Neural cell (in vitro differentiated cells): ENCODE results near the gene HAL. TPM values are rescaled to one million over a fixed set of nuclear protein-coding genes. Genes with fewer than 3 reads are reported as not detected.

ENCODE experiments used
- H2AFZ ChIP-seq: fragments of 200-600, 300-800 bp; sonication (generic), shearing (Covaris generic); 2 replicates; pipeline ENCODE4 v1.6.0; 2014; ENCODE audit warnings: low read depth, mild to moderate bottlenecking, antibody characterized with exemption, low read length, moderate library complexity
- H3F3A ChIP-seq: fragments of 200-600 bp; shearing (Covaris generic); 2 replicates; pipeline ENCODE4 v1.6.1; 2016; ENCODE audit warnings: mild to moderate bottlenecking, moderate library complexity, mixed read lengths, antibody characterized with exemption, low read length; ENCODE audit not compliant: insufficient read depth, poor library complexity, severe bottlenecking
- H3K27ac ChIP-seq: fragments of 200-600, 300-800 bp; sonication (generic), shearing (Covaris generic); 2 replicates; pipeline ENCODE4 v1.5.1; 2014; ENCODE audit warnings: mild to moderate bottlenecking, low read length, moderate library complexity
- H3K27me3 ChIP-seq: fragments of 300-800, 200-600 bp; sonication (generic), shearing (Covaris generic); 2 replicates; pipeline ENCODE4 v1.6.0; 2014; ENCODE audit warnings: mild to moderate bottlenecking, low read depth, low read length, moderate library complexity; ENCODE audit not compliant: insufficient read depth
- H3K36me3 ChIP-seq: fragments of 300-800, 200-600 bp; sonication (generic), shearing (Covaris generic); 2 replicates; pipeline ENCODE4 v1.5.1; 2014; ENCODE audit warnings: mild to moderate bottlenecking, antibody characterized with exemption, low read length, moderate library complexity; ENCODE audit not compliant: insufficient read depth
- H3K4me2 ChIP-seq: fragments of 300-800, 200-600 bp; sonication (generic), shearing (Covaris generic); 2 replicates; pipeline ENCODE4 v1.6.0; 2014; ENCODE audit warnings: mild to moderate bottlenecking, low read length
- H3K4me3 ChIP-seq: fragments of 300-800, 200-600 bp; sonication (generic), shearing (Covaris generic); 2 replicates; pipeline ENCODE4 v1.5.1; 2014; ENCODE audit warnings: mild to moderate bottlenecking, low read length, moderate library complexity
- H3K79me2 ChIP-seq: fragments of 200-600 bp; shearing (Covaris generic); replicated peaks from 2 replicates; pipeline ENCODE4 v1.6.0; 2014; ENCODE audit warnings: mild to moderate bottlenecking, low read length, moderate library complexity; ENCODE audit not compliant: insufficient read depth
- H3K9ac ChIP-seq: fragments of 300-800, 200-600 bp; sonication (generic), shearing (Covaris generic); 2 replicates; pipeline ENCODE4 v1.6.1; 2016; ENCODE audit warnings: mild to moderate bottlenecking, low read length, mixed read lengths
- H3K9me2 ChIP-seq: fragments of 200-600 bp; shearing (Covaris generic); 2 replicates; pipeline ENCODE4 v1.6.1; 2016; ENCODE audit warnings: mild to moderate bottlenecking, low read length, mixed read lengths; ENCODE audit not compliant: insufficient read depth
- H3K9me3 ChIP-seq: fragments of 200-600, 300-800 bp; sonication (generic), shearing (Covaris generic); 2 replicates; pipeline ENCODE4 v1.6.1; 2016; ENCODE audit warnings: mild to moderate bottlenecking, mixed run types, low read length, moderate library complexity, mixed read lengths
- H4K20me1 ChIP-seq: fragments of 200-600 bp; shearing (Covaris generic); 2 replicates; pipeline ENCODE4 v1.6.1; 2016; ENCODE audit warnings: mild to moderate bottlenecking, mixed run types; ENCODE audit not compliant: insufficient read depth
- EP300 ChIP-seq: fragments of 450-650 bp; conservative IDR thresholded peaks from 2 replicates; pipeline ENCODE4 v1.6.1; 2014; ENCODE audit warnings: antibody characterized with exemption, mild to moderate bottlenecking, moderate library complexity; ENCODE audit not compliant: poor library complexity, severe bottlenecking
- EZH2 ChIP-seq: fragments of 200-600, 300-800 bp; shearing (Covaris generic), sonication (generic); IDR thresholded peaks from 2 replicates; pipeline ENCODE4 v1.6.1; 2014; ENCODE audit warnings: antibody characterized with exemption, low read length, borderline replicate concordance, mild to moderate bottlenecking; ENCODE audit not compliant: insufficient read depth, poor library complexity, severe bottlenecking
- MXI1 ChIP-seq: fragments of 450-650 bp; conservative IDR thresholded peaks from 2 replicates; pipeline ENCODE4 v1.6.1; 2014; ENCODE audit warnings: antibody characterized with exemption, mild to moderate bottlenecking; ENCODE audit not compliant: poor library complexity, severe bottlenecking
- POLR2AphosphoS5 ChIP-seq: IDR thresholded peaks from 2 replicates; pipeline ENCODE4 v1.6.1; 2012
- RAD21 ChIP-seq: fragments of 450-650 bp; conservative IDR thresholded peaks from 2 replicates; pipeline ENCODE4 v1.6.1; 2014; ENCODE audit warnings: antibody characterized with exemption, mild to moderate bottlenecking, moderate library complexity
- SMC3 ChIP-seq: fragments of 450-650 bp; conservative IDR thresholded peaks from 2 replicates; pipeline ENCODE4 v1.6.1; 2014; ENCODE audit warnings: antibody characterized with exemption, mild to moderate bottlenecking, moderate library complexity; ENCODE audit not compliant: poor library complexity
- TAF1 ChIP-seq: IDR thresholded peaks from 2 replicates; pipeline ENCODE4 v1.6.1; 2012; ENCODE audit warnings: low read depth
- polyA plus RNA-seq: library from polyadenylated mRNA; depleted of rRNA; stranded (reverse); fragments of >200 nt; gene quantifications from 2 replicates; pipeline ENCODE4 v1.2.3, GENCODE V29; 2014
- TF ChIP-seq, protein P1 (sequence below): fragments of 450-650 bp; IDR thresholded peaks from 2 replicates; pipeline ENCODE4 v1.5.1; 2014; ENCODE audit warnings: antibody characterized with exemption, mild to moderate bottlenecking, moderate library complexity; ENCODE audit not compliant: poor library complexity, severe bottlenecking
- TF ChIP-seq, protein P2 (sequence below): IDR thresholded peaks from 2 replicates; pipeline ENCODE4 v1.6.1; 2012; ENCODE audit warnings: borderline replicate concordance

Gene HAL
- polyA plus RNA-seq, 1 donor from 2014 or later, result not detected

DNA sequence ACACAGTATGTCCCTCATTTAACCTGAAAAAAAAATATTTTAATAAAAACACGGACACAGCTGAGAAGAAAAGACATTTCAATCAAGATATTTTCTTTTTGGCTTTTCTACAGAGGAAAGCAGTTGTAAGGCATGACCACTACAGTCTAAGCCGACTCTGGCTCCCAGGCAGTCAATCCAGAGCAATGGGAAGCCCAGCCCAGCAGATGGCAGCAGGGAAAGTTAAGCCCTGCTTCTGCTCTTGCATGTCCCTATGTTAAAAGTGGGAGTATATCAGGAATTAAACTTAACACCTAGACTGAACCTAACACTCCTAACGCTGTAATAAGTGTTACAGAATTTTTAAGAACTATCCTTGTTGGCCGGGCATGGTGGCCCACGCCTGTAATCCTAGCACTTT, 19.5 kb upstream of the HAL start:
- Histone ChIP-seq H2AFZ (no peak overlapping the region), H3K9ac (no peak overlapping the region), H3K36me3 (no peaks in the 10 kb centered on the region), H4K20me1 (no peaks in the 10 kb centered on the region), H3K9me3 (no peaks in the 10 kb centered on the region), H3K27ac (no peak overlapping the region), H3K9me2 (no peaks in the 10 kb centered on the region), H3K4me3 (no peak overlapping the region), H3K79me2 (no peaks in the 10 kb centered on the region), H3K27me3 (no peaks in the 10 kb centered on the region), H3K4me2 (no peak overlapping the region), H3F3A (no peaks in the 10 kb centered on the region)
- TF ChIP-seq MXI1, result no peak
- TF ChIP-seq, protein P1, sequence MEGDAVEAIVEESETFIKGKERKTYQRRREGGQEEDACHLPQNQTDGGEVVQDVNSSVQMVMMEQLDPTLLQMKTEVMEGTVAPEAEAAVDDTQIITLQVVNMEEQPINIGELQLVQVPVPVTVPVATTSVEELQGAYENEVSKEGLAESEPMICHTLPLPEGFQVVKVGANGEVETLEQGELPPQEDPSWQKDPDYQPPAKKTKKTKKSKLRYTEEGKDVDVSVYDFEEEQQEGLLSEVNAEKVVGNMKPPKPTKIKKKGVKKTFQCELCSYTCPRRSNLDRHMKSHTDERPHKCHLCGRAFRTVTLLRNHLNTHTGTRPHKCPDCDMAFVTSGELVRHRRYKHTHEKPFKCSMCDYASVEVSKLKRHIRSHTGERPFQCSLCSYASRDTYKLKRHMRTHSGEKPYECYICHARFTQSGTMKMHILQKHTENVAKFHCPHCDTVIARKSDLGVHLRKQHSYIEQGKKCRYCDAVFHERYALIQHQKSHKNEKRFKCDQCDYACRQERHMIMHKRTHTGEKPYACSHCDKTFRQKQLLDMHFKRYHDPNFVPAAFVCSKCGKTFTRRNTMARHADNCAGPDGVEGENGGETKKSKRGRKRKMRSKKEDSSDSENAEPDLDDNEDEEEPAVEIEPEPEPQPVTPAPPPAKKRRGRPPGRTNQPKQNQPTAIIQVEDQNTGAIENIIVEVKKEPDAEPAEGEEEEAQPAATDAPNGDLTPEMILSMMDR, result peak; percentile 57
- TF ChIP-seq SMC3, result peak; percentile 70
- TF ChIP-seq, protein P2, sequence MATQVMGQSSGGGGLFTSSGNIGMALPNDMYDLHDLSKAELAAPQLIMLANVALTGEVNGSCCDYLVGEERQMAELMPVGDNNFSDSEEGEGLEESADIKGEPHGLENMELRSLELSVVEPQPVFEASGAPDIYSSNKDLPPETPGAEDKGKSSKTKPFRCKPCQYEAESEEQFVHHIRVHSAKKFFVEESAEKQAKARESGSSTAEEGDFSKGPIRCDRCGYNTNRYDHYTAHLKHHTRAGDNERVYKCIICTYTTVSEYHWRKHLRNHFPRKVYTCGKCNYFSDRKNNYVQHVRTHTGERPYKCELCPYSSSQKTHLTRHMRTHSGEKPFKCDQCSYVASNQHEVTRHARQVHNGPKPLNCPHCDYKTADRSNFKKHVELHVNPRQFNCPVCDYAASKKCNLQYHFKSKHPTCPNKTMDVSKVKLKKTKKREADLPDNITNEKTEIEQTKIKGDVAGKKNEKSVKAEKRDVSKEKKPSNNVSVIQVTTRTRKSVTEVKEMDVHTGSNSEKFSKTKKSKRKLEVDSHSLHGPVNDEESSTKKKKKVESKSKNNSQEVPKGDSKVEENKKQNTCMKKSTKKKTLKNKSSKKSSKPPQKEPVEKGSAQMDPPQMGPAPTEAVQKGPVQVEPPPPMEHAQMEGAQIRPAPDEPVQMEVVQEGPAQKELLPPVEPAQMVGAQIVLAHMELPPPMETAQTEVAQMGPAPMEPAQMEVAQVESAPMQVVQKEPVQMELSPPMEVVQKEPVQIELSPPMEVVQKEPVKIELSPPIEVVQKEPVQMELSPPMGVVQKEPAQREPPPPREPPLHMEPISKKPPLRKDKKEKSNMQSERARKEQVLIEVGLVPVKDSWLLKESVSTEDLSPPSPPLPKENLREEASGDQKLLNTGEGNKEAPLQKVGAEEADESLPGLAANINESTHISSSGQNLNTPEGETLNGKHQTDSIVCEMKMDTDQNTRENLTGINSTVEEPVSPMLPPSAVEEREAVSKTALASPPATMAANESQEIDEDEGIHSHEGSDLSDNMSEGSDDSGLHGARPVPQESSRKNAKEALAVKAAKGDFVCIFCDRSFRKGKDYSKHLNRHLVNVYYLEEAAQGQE, result no peak
- peak; percentile 51 for TF ChIP-seq RAD21
- no peak for TF ChIP-seq EZH2
- TF ChIP-seq EP300, result no peak
- no peak for TF ChIP-seq POLR2AphosphoS5
- TF ChIP-seq TAF1, result no peak

DNA sequence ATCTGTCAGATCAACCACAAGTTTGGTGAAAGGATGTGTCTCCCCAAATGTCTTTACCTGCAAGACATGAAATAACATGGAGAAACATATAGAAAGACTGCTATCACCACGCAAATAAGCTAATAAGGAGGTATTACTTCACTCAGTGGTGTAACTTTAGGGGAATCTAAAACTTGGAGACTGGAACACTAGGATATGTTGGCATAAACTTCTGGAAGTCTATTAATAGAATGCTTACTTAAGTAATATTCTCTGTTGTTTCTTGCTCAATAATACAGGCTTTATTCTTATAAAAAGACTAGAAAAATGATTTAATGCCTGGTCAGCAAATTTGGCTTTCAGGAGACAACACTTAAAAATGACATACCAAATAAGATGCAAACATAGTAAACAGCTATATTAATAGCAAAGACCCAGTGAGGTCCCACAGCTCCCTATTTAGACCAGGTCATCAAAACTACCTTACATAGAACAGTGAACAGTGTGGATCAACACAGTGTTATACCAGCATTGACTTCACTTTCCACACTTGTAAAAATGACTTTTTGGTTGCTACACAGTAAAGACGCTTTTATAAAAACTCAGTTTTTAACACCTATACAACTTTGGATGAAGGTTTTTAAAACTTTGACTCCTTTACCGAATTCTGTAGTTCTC, 18.9 kb upstream of the HAL start:
- no peaks in the 10 kb centered on the region for H3K36me3 ChIP-seq
- no peaks in the 10 kb centered on the region for H3F3A ChIP-seq
- no peak overlapping the region for H3K9ac ChIP-seq
- no peak overlapping the region for H3K4me2 ChIP-seq
- no peak overlapping the region for H2AFZ ChIP-seq
- H3K9me3 ChIP-seq, result no peaks in the 10 kb centered on the region
- TF ChIP-seq POLR2AphosphoS5 (no peak), EP300 (no peak), MXI1 (no peak), RAD21 (no peak), EZH2 (no peak), TAF1 (no peak), SMC3 (no peak)
- TF ChIP-seq, protein P1, result no peak
- TF ChIP-seq, protein P2, result no peak
- H3K79me2 ChIP-seq, result no peaks in the 10 kb centered on the region
- H4K20me1 ChIP-seq, result no peaks in the 10 kb centered on the region
- H3K4me3 ChIP-seq, result no peak overlapping the region
- H3K27ac ChIP-seq, result no peak overlapping the region
- no peaks in the 10 kb centered on the region for H3K27me3 ChIP-seq
- no peaks in the 10 kb centered on the region for H3K9me2 ChIP-seq
